Effector memory CD4-positive, alpha-beta T cell (primary cell): ENCODE results near the gene HCFC1R1.

ENCODE experiments used
- DNase-seq, 3 donors: peaks; one replicate each; pipeline ENCODE4 v3.0.0-alpha.2; 2020
- H3K27ac ChIP-seq: 2 replicates; pipeline ENCODE4 v1.7.0; 2013; ENCODE audit warnings: mild to moderate bottlenecking, low read length, moderate library complexity; ENCODE audit not compliant: insufficient read depth, poor library complexity, severe bottlenecking
- H3K27me3 ChIP-seq: replicated peaks from 2 replicates; pipeline ENCODE4 v1.7.0; 2013; ENCODE audit warnings: mild to moderate bottlenecking, low read length; ENCODE audit not compliant: insufficient read depth, control insufficient read depth, poor library complexity, severe bottlenecking
- H3K36me3 ChIP-seq: 2 replicates; pipeline ENCODE4 v1.7.0; 2013; ENCODE audit warnings: mild to moderate bottlenecking, low read length, moderate library complexity; ENCODE audit not compliant: control insufficient read depth, insufficient read depth
- H3K4me1 ChIP-seq: 2 replicates; pipeline ENCODE4 v1.7.0; 2013; ENCODE audit warnings: low read length, mild to moderate bottlenecking; ENCODE audit not compliant: control insufficient read depth, insufficient read depth, poor library complexity, severe bottlenecking
- H3K4me3 ChIP-seq: 2 replicates; pipeline ENCODE4 v1.7.0; 2013; ENCODE audit warnings: low read length, low read depth, mild to moderate bottlenecking; ENCODE audit not compliant: insufficient read depth, poor library complexity, severe bottlenecking
- H3K9me3 ChIP-seq: 2 replicates; pipeline ENCODE4 v1.7.0; 2013; ENCODE audit warnings: mild to moderate bottlenecking, low read length, moderate library complexity; ENCODE audit not compliant: control insufficient read depth

HCFC1R1 gene

DNA sequence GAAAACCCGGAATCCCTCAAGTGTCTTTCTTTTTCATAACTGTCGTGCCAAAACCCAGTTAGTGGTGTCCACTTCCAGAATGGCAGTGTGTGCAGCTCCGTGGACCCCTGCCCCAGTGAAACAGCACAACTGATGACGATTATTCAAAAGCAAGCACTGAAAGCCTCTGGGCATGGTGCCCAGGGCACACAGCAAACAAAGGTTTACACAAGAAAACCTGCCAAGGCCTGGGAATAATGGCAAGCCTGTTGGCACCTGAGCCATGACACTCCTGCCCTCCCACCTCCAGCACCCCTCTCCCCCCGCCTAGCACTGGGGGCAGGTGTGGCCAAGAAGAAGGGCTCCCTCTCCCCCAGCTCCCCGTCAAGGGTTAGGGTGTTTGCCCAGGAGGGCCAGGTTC is 46.3 kb downstream of the HCFC1R1 start:
- Histone ChIP-seq H3K4me3 (no peak overlapping the region), H3K9me3 (no peaks in the 10 kb centered on the region), H3K4me1 (peaks cover 7% of the 10 kb centered on the region), H3K27me3 (no peaks in the 10 kb centered on the region), H3K36me3 (no peaks in the 10 kb centered on the region), H3K27ac (no peak overlapping the region)
- no peak for DNase-seq

DNA sequence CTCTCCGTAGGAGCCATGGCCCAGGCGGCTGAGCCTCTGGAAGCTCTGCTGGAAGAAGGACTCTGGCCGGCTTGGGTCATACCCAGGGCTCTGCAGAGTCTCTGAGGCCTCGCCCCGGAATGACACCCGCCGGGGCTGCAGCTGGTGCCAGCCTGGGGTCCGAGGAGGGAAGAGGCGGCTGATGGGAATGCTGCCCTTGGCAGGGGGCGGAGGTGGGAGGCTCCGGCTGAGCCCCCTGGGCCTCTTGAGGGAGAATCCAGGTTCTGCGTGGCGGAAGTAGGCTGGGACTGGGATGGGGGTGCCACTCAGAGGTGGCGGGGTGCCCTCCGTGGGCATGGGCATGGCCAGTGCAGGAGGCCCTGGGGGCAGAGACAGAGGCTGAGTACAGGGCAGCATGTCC is 47.1 kb downstream of the HCFC1R1 start:
- DNase-seq = no peak
- Histone ChIP-seq H3K4me3 (no peak overlapping the region), H3K9me3 (no peaks in the 10 kb centered on the region), H3K36me3 (no peaks in the 10 kb centered on the region), H3K4me1 (peaks cover 7% of the 10 kb centered on the region), H3K27ac (no peak overlapping the region), H3K27me3 (no peaks in the 10 kb centered on the region)

DNA sequence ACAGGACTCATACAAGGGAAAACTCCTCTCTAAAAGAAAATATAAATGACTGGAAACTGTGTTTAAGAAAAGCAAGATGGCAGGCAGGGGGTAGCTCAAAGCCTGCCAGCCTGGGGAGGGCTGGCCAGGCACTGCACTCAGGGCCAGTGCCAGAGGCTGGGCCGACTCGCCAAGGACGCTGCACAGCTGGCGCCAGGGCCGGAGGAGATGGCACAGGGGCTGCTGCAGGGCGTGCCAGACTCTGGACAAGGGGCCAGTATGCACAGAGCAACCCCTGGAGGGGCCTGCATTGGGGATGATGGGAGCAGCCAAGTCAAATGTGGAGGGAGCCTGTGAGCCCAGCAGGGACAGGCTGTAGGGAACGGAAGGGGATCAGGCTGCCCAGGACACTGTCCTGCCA is 47.5 kb downstream of the HCFC1R1 start:
- H3K36me3 ChIP-seq = no peaks in the 10 kb centered on the region
- no peaks in the 10 kb centered on the region for H3K9me3 ChIP-seq
- no peak overlapping the region for H3K27ac ChIP-seq
- no peak overlapping the region for H3K4me3 ChIP-seq
- H3K4me1 ChIP-seq = peaks cover 7% of the 10 kb centered on the region
- H3K27me3 ChIP-seq = no peaks in the 10 kb centered on the region
- no peak for DNase-seq

DNA sequence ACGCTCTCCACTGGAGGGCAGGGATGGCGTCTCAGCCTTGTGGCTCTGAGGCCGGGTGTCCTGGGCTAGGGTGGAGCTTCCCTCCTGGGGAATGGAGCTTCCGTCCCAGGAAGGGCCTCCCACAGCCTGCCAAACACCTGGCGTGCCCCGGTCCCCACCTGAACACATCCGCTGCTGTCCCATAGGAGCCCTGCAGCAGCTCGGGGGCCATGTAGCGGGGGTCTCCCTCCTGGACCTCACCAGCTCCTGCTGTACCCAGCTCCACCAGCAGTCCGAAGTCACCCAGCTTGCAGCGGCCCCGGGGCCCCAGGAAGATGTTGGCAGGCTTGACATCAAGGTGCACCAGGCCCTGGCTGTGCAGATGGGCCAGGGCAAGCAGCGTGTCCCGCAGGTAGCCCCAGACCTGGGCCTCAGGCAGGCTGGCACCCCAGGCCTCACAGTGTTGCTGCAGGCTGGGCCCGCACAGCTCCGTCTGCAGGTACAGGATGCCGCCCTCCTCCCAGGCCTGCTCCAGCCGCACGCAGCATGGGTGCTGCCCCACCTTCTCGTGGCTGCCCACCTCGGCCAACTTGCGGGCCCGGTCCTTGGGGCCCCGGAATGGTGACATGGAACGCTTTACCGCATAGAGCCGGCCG is 48.5 kb downstream of the HCFC1R1 start:
- H3K9me3 ChIP-seq = no peaks in the 10 kb centered on the region
- no peak overlapping the region for H3K4me3 ChIP-seq
- no peak overlapping the region for H3K27ac ChIP-seq
- H3K4me1 ChIP-seq = peaks cover 7% of the 10 kb centered on the region
- no peak for DNase-seq
- H3K36me3 ChIP-seq = no peaks in the 10 kb centered on the region
- H3K27me3 ChIP-seq = no peaks in the 10 kb centered on the region

DNA sequence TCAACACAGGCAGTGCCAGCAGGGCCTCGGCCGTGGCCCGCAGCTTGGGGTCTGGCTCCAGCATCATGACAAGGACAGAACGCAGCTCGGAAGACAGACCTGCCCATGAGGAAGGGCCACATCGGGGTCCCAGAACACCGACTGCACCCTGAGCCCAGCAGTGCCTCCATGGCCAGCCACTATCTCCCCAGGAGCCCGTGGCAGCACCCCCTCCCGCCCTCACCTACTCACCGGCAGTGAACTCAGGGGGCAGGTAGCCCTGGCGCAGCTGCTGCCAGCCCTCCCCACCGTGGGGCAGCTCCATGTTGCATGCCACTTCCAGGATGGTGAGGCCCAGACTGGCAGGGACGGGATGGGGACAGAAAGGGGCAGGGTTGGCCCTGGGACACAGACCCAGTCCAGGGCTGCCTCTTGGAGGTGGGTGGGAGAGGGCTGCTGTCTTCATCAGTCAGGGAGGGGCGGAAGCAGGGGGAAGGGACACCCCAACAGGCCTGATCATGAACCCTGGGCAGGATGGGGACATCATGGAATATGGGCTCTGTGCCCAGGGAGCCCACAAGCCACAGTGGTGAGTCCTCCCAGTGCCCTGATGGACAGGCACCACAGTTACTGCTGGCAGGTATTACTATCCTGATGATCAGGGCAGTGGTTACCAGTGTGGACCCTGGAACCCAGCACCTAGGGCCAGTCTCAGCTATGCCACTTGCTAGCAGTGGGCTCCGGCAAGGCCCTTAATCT is 49.3 kb downstream of the HCFC1R1 start:
- no peaks in the 10 kb centered on the region for H3K27me3 ChIP-seq
- DNase-seq = no peak
- no peak overlapping the region for H3K27ac ChIP-seq
- no peaks in the 10 kb centered on the region for H3K9me3 ChIP-seq
- no peaks in the 10 kb centered on the region for H3K36me3 ChIP-seq
- peaks cover 1% of the 10 kb centered on the region for H3K4me1 ChIP-seq
- no peak overlapping the region for H3K4me3 ChIP-seq

DNA sequence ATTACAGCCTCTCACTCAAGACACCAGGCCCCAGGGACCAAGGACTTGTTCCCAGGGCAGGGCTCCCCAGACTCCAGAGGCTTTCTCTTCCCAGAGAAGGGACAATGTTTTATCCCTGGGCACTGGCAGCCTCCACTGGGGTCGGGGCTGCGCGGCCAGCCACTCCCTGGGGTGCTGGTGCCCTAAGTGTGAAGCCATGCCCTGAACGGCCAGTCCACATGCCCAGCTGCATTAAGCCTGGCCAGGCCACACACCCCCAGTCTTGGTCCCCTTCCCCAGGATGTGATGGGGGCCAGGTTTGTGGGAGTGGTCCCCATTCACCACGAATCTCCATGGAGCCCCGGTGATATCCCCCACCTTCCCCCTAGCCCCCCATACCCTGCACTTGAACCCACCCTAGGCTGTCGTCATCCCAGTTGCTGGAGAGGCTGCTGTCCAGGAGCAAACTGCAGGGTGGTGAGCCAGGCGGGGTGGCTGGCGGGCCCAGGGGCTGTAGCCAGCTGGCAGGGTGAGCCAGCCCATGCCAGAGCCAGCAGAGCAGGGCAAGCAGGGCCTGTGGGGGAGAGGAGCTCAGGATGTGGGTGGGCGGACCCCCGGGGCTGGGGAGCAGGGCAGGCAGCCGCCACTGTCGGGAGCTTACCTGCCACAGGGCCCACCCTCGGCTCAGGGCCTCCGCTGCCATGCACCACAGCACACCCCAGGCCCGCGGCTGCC is 50.0 kb downstream of the HCFC1R1 start:
- Histone ChIP-seq H3K4me1 (peaks cover 4% of the 10 kb centered on the region), H3K27me3 (peaks cover under 1% of the 10 kb centered on the region), H3K9me3 (no peaks in the 10 kb centered on the region), H3K27ac (no peak overlapping the region), H3K36me3 (no peaks in the 10 kb centered on the region), H3K4me3 (no peak overlapping the region)
- no peak for DNase-seq

DNA sequence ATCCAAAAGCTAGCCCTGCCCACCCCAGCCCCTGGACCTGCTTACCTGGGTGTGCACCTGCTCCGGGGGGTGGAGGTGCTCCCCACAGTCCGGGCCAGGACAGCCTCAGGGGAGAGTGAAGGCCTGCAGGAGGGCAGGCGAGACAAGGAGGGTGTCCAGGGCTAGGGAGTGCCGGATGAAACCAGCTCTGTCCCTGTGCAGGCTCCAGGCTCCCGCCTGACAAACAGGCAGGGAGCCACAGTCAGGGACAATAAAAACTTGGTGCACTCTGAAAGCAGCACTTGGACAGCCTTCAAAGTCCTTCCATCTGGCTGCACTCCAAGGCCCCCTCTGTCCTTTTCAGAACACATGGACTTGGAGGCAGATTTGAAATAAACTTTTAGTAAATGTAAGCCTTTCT is 50.6 kb downstream of the HCFC1R1 start:
- Histone ChIP-seq H3K4me1 (peaks cover 10% of the 10 kb centered on the region), H3K9me3 (no peaks in the 10 kb centered on the region), H3K27ac (no peak overlapping the region), H3K27me3 (peaks cover 7% of the 10 kb centered on the region), H3K36me3 (no peaks in the 10 kb centered on the region), H3K4me3 (no peak overlapping the region)
- no peak for DNase-seq
